Measurements from ENCODE around the gene NEDD4L.

NEDD4L gene

GRCh38 chr18:58307441-58307840 lies 263.4 kb downstream of the NEDD4L start:
- Histone ChIP-seq H3K4me1 (ENCODE audit: control insufficient read depth, insufficient read depth, low read length) (no peaks in the 10 kb centered on the region), H3K4me3 (ENCODE audit: low read depth, low read length) (no peak overlapping the region), H3K36me3 (ENCODE audit: control insufficient read depth in 2 of 2, insufficient read depth in 1 of 2, low read length in 2 of 2) (no peaks in the 10 kb centered on the region), H3K9me3 (ENCODE audit: control insufficient read depth, insufficient read depth, low read depth, low read length) (no peaks in the 10 kb centered on the region), H3K27ac (ENCODE audit: extremely low read depth, low read depth, low read length) (no peak overlapping the region)
- ChIA-PET POLR2A (no interaction called here), CTCF (interaction anchor here (1.2 to 2.3 kb wide), 2 partner anchors 13 to 14 kb away, joined by 5 to 7 read pairs; no protein-coding TSS in a partner anchor)
- TF ChIP-seq ZNF274 (IDR thresholded peaks at IDR 0.05; ENCODE audit: low read length) (no peak), ZNF274 (tag by site-specific recombination; IDR thresholded peaks at IDR 0.05; ENCODE audit: borderline replicate concordance) (no peak), ZNF211 (tag by site-specific recombination; IDR thresholded peaks at IDR 0.05; ENCODE audit: low read depth) (no peak), ZNF140 (tag by site-specific recombination; IDR thresholded peaks at IDR 0.05) (no peak), ZNF624 (tag by site-specific recombination; IDR thresholded peaks at IDR 0.05) (no peak), PRDM4 (tag by site-specific recombination; IDR thresholded peaks at IDR 0.05) (no peak), GLI4 (tag by site-specific recombination; IDR thresholded peaks at IDR 0.05) (no peak), ZSCAN18 (tag by site-specific recombination; IDR thresholded peaks at IDR 0.05) (no peak), ZNF202 (tag by site-specific recombination; IDR thresholded peaks at IDR 0.05; ENCODE audit: borderline replicate concordance) (no peak), ZNF580 (tag by site-specific recombination; IDR thresholded peaks at IDR 0.05) (no peak), ZNF19 (tag by site-specific recombination; IDR thresholded peaks at IDR 0.05; ENCODE audit: low read depth) (no peak)

GRCh38 chr18:58308463-58308862 lies 264.4 kb downstream of the NEDD4L start:
- Histone ChIP-seq H3K27ac (ENCODE audit: extremely low read depth, low read depth, low read length) (no peak overlapping the region), H3K4me1 (ENCODE audit: control insufficient read depth, insufficient read depth, low read length) (no peaks in the 10 kb centered on the region), H3K9me3 (ENCODE audit: control insufficient read depth, insufficient read depth, low read depth, low read length) (no peaks in the 10 kb centered on the region), H3K4me3 (ENCODE audit: low read depth, low read length) (no peak overlapping the region), H3K36me3 (ENCODE audit: control insufficient read depth in 2 of 2, insufficient read depth in 1 of 2, low read length in 2 of 2) (no peaks in the 10 kb centered on the region)
- ChIA-PET POLR2A (no interaction called here), CTCF (interaction anchor here (2.3 kb wide), 1 partner anchor 13 kb away, joined by 7 read pairs; no protein-coding TSS in a partner anchor)
- TF ChIP-seq SP3 (tag by site-specific recombination; IDR thresholded peaks at IDR 0.05) (no peak), ZNF626 (tag by site-specific recombination; IDR thresholded peaks at IDR 0.05) (no peak), GLIS1 (tag by site-specific recombination; IDR thresholded peaks at IDR 0.05) (no peak), ATF2 (tag by site-specific recombination; IDR thresholded peaks at IDR 0.05; ENCODE audit: low read depth) (no peak), ZNF561 (tag by site-specific recombination; IDR thresholded peaks at IDR 0.05; ENCODE audit: borderline replicate concordance) (no peak), ZNF292 (tag by site-specific recombination; IDR thresholded peaks at IDR 0.05; ENCODE audit: borderline replicate concordance, low read depth) (no peak), ZBTB21 (tag by site-specific recombination; IDR thresholded peaks at IDR 0.05) (no peak), ZNF692 (tag by site-specific recombination; IDR thresholded peaks at IDR 0.05) (no peak), ZNF274 (IDR thresholded peaks at IDR 0.05; ENCODE audit: low read length) (no peak), ZNF274 (tag by site-specific recombination; IDR thresholded peaks at IDR 0.05; ENCODE audit: borderline replicate concordance) (no peak), ELK4 (IDR thresholded peaks at IDR 0.05; ENCODE audit: borderline replicate concordance, low read depth, low read length) (no peak), ZSCAN18 (tag by site-specific recombination; IDR thresholded peaks at IDR 0.05) (no peak), ZNF560 (tag by site-specific recombination; IDR thresholded peaks at IDR 0.05; ENCODE audit: borderline replicate concordance) (no peak), HOXC10 (CRISPR knock-in tag; IDR thresholded peaks at IDR 0.05) (no peak), ZNF664 (tag by site-specific recombination; IDR thresholded peaks at IDR 0.05) (no peak), MEIS1 (CRISPR knock-in tag; IDR thresholded peaks at IDR 0.05; ENCODE audit: borderline replicate concordance) (no peak), ZNF785 (tag by site-specific recombination; IDR thresholded peaks at IDR 0.05) (no peak), ZNF184 (tag by site-specific recombination; IDR thresholded peaks at IDR 0.05) (no peak)
